Superior temporal gyrus (tissue), 1 donor: ENCODE data around the gene NCK1.

Source experiments
- DNase-seq: peaks from one replicate; pipeline ENCODE4 v3.0.0-alpha.2; 2016; ENCODE audit errors: extremely low spot score

The NCK1 gene

DNA sequence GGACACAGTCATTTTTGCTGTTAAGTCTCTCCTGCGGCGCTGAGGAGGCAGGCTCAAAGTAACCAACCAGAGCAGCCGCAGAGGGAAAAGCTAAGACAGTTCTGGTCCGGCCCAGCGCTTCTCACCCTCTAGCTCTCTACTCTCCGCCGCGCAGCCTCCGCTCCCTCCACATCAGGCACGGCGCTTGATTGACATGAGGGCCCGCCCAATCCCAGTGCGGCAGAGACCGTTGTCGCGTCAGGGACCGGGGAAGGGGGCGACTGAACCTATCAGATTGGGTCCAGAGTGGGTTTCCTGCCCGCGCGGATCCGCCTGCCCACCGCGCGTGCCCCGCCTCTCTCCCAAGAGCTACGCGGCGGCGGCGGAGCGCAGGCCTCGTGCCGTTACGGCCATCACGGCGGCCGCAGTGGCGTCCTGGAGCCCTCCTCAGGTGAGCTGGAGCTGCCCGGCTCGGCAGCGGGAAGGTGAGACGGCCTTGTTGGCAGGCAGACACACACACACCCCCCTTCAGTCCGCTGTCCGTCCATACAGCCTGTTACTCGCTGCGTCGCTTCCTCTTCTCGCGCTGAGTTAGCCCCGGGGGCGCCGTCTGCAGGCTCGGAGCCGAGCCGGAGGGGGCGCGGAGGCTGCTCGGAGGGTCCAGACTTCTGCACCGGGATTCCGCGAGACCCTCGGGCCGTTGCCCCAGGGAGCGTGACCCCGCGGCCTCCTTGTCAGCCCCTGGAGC lies at the start of gene NCK1:
Gene NCK1, plus strand, starts transcription at position 319 of the 727 bp plus-strand sequence. CDS start 65,794 bp downstream, outside the sequence.
- DNase-seq: peak; percentile 99

DNA sequence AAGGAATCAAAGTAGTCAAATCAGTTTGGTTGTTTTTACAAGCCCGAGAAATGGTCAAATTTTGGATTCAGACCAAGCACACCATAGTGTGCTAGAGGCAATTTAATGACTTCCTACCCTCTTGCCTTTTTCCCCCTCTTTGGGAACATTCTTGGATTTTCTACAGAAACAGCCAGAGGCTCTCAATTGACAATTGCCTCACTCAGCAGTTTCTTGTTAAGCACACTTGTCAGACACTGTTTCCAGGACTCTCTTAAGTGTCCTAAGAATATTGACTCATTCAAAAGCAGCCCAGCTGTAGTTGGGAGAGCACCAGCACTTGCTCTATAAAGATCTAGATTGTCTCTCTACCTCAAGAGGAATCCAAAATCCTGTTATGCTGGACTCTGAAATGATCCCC lies 44.6 kb upstream of the NCK1 start:
- peak; percentile 48 for DNase-seq

DNA sequence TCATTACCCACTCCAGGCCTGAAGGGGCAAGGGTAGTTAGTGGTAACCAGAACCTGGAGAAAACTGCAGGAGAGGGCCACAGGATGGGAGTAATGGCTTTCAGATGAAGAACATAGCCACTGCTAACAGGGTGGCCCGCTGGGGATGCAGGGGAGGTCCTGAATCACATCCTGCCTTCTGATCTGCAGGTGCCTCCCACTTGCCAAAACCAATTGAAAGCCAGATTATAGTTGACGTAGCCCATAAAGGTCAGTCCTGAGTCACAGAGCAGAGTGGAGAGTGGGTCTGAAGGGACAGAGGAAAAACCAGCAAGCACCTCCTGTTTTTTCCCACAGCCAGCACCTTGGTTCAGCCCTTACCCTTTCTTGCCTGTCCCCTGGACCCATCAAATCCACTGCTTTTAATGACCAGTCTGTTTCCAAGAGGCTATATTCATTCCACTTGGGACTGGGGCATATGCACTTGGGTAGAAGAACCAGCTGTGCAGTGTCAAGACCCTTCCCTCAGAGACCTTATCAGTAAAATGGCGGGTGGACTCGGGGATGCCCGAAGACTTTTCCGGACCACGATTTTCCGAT lies 43.7 kb upstream of the NCK1 start:
- no peak for DNase-seq

DNA sequence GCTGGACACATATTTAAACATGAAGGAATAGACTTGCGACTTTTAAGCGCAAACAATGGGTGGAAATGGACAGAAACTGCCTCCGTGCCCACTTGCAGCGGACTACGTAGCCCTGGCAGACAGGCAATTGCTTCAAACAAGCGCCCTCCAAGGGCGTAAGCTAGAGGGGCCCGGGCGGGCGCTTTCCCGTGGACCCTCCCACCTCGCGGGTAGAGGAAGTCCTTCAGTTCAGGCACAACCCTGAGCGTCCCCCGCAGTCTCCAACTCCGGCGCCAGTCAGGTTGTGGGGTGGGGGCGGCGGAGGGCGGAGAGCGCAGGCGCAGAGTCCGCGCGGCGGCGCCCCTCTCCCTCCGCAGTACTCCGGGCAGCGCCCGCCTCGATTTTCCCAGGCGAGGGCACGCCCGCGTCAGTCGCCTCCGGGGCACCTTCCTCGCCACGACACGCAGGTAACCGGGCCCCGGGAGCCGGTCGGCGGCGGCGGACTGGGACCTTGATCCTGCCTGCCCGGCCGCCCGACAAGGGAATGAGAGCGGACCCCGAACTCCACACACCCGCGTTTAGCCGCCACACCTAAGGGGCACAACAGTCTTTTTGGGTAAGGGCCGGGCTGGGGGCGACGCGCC lies 43.1 kb upstream of the NCK1 start, which contains the start of gene SLC35G2:
Gene SLC35G2, plus strand, starts transcription at position 358 of the 623 bp plus-strand sequence. CDS start 35,335 bp downstream, outside the sequence.
- peak; percentile 42 for DNase-seq

DNA sequence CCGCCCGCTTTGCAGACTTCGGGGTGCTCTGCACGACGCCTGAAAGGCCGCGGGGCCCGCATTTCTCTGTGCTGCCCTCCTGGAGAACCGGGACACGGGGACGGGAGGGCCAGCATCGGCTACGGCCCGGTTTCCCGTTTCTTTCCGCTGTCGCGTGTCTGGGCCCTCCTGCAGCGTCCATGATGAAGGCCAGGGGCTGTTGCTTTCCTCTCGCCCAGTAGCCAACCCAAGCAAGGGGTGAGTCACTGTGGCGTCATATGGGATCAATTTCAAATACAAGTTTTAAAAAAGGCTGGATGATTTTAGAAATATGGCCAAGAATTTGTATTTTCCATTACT lies 42.6 kb upstream of the NCK1 start:
- DNase-seq: no peak

DNA sequence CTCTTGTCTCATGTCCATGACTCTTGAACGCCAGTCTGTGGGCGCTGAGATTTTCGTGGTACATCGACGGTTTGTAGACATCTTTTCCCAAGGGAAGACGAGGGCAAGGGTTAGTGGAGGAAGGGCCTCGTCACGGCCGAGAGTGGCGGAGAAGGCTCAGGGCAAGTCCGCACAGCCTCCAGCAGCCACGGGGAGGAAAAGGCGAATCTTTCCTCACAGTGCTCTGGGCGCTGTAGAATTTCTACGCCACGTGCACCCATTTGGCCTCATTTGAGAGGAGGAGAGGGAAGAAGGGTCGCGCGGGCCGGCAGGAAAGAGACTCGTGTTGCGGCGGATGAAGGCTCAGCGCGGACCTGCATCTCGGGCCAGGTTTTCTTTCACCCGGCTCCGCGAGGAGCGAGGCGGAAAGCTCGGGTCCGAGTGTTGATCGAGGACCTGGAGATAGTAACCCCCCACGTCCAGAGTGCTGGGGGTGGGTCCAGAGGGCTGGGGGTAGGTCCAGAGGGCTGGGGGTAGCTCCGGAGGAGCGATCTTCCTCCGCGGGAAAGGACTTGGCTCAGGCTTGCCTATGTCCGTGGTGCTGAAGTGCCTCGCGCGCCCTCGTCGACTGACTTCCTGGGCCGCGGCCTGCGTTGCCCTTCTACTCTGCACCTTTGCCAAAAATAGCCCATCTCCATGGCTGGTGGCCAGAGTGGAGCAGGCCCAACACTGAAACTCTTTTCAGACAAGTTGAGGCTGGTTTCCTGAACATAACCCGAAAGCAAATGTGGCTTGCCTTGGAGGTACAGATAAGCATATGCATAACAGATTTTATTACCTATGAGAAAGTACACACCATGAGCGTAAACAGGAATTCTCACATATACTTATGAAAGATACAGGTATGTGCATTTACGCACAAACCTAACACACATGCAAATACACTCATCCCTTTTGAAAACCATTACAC lies 42.0 kb upstream of the NCK1 start:
- DNase-seq: peak; percentile 53

DNA sequence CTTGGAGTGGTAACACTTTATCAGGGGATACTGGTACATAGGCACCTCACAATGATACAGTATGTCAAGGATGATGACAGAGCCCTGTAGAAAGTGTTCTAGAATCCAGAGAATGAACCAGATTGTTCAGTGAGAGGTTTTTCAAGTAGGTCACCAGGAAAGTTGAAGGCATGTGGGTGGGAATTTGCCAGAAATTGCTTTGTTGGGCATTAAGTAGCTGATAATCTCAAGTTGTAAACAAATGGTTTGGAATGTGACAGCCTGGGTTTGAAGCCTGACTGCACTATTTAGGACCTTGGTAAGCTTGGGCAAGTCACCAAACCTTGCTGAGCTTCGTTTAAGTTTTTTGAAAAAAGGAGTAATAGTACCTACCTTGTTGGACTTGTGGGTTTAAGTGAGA lies 30.5 kb upstream of the NCK1 start:
- no peak for DNase-seq

DNA sequence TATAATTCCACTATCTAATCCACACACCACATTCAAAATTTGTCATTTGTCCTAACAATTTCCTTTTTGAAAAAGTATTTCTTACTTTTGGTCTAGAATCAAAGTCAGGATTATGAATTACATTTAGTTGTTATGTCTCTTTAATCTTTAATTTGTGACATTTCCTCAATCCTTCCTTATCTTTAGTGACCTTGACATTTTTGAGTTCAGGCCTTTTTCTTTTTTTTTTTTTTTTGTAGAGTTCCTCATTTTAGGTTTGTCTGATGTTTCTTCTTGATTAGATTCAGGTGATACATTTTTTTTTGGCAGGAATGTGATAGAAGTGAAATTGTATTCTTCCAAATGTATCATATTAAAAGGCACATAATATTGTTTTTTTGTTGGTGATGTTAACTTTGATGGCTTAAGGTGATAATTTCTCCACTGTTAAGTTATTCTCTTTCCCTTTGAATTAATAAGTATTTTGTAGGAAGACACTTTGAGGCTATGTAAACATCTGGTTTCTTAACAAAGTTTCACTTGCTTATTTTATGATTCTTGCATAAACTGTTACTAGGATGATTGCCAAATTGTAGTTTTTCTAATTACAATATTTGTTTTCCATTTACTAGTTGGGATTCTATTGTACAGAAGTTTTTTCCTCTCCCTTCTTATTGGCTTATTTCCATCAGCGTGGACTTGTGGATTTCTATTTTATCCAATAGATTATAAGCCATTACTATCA lies 26.8 kb upstream of the NCK1 start:
- no peak for DNase-seq

DNA sequence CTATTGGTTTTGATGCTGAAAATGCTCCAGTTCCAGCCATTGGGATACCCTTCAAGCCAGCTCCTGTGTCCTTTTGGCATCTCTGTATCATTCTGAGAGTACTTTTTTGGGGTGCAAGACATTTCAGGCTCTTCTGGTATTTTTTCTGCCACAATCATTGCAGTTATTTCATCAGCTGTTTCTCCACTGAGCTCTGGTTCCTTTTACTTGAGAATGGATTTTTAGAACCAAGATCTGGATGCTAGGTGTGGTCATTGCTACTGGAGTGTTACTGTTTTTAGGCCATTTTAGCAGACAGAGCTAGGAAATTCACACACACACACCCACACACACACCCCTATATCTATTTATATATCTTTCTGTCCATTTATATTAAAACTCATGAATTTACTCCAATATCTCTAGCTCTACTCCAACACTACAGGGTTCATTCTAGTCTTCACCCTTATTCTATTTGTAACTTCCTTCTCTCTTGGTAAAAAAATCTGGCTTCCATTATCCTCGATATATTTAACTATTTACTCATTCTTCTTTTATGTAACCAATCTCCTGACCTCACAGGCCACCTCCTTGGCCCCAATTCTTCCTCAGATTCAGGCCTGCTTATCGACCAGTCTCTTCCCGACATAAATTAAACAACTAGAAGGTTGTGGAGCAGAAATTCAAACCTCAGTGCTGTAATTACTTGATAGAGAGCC lies 26.0 kb upstream of the NCK1 start:
- no peak for DNase-seq

DNA sequence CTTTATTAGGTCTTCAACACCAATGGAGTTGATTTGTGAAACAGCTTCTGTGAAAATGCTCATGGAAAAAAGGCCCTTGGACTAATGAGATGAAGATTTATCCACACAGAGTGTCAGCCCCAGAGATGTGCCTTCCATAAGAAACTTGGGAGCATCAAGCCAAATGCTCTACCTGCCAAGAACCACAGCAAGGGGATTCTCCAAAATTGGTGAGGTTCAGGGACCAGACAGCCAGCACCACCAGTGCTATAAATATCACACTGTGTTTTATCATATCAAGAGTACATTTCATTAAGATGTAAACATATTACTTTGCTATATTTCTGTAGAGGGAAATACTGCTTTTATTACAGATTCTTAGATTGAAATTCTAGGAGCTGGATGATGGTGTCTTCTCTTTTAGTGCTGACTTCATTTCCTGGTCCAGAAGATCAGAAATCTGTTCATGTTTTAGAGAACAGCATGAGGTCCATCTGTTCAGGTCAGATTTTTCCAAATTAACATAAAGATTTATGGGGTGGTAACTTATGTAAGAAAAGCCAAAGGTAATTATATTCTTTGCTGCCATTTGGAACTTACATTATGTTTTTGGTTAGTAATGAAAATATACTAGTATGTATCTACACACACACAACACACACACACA lies 25.4 kb upstream of the NCK1 start:
- no peak for DNase-seq

DNA sequence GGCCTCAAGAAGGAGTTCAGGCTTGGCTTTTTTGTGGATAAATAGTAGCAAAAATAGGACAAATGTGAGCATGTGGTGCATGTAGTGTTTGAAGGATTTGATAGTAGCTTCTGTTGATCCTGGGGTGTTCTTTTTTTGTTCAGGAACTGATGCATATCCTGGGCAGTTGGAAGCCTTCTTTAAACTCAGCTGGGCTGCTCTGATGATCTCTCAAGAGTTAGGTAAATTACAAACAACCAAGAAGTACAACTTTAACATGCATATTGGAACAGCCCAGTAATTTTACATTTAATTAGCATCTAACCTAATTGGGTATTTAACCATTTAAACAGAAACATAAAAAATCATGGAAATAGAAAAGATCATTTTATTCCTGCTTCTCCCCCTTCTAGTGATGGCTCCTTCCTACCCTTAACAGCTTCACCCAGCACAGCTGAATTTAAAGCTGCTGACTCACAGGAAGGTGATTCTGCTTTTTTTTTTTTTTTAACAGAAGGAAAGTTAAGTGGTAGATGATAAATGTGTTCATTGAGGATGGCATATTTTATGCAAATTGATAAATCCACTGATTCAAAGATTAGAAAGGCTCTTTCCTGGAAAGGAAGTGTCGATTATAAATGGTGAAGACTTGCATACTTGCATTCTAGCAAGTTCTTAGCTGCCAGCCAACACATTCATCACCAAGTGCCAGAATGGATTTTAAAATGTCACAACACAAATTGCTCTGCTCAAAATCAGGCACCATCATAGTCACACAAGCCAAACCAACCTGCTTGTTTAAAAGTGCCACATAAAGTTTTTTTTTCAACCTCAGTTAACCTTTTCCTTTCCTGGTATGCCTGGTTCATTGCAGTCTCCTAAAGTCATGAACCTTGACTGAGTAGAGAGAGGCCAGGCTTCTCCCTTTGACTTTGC lies 23.1 kb upstream of the NCK1 start:
- DNase-seq: peak; percentile 51

DNA sequence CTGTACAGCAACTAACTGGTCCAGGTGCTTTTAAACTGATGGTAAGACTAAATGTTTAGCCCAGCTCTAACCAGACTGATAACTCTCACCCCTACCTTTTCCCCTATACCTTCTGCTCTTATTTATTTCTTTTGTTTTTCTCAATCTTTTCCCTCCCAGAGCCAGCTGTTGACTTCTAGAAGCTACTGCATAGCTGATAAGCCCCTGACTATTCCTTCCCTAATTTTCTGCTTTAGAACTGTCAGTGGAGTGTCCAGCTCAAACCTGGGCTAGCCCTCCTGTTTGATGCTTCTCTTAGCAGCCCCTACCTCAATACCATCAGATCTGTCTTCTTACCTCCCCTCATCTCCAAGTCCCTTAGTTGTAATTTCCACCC lies 22.5 kb upstream of the NCK1 start:
- no peak for DNase-seq

DNA sequence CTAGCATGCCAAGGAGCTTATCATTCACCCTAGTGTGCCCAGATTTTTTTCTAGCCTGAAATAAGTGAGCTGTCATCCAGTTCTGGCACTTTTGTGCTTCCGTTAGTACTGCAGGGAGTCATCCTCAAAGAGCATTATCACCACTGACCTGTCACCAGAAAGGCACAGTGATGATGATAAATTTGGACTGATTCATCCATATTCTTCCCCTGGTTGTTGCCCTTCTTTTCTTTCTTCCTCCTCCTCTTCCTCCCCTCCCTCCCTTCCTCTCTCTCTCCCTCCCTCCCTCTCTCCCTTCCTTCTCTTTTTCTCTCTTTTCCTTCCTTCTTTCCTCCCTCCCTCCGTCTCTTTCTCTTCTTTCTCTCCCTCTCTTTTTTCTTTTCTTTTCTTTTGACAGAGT lies 21.8 kb upstream of the NCK1 start:
- no peak for DNase-seq

DNA sequence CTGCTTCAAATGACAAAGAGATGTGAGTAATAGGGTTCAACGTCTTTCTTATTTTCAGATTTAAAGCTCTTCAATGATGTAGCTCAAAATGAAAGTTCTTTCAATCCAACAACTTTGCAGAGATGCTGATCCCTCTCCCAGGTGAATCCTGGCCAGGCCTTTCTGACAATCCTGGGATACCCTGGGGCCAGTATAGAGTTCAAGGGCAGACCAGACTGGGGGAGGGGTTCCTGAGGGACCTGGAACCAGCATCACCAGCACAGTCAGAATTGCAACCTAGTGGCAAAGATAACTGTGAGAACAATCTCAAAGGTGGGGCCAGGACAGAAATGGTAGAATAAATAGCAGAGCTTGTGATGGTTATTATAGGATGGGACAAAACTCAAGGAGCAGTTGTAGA lies 19.7 kb upstream of the NCK1 start:
- no peak for DNase-seq

DNA sequence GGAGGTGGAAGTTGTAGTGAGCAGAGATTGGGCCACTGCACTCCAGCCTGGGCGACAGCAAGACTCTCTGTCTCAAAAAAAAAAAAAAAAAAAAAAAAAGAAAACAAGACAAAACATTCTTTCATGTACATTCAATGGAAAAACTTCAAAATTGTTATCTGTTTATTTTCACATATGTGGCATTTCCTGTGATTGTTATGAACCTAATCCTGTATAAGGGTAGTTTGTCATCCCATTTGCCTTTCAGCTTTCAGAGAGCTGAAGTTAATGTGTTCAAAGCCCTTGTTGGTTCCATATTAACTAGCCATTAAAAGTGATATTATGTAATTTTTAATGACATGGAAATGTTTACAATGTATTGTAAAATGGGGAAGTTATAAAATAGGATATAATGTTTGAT lies 17.3 kb upstream of the NCK1 start:
- DNase-seq: no peak

DNA sequence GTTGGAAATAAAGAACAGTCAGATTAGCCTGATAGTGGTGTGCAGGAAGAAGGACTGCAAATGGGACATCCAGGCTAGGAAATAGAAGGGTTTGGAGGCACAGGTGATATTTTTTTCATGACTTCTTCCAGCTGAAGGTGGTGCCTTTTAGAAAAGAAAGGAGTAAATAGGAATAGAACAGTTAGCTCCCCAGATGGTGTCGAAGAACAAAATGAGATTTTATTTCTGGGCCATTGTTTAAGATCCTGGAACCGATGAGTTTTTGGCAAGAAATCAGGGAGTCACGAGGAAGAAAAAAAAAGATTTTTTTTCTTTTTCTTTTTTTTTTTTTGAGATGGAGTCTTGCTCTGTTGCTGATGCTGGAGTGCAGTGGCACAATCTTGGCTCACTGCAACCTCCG lies 9.8 kb upstream of the NCK1 start:
- DNase-seq: no peak

DNA sequence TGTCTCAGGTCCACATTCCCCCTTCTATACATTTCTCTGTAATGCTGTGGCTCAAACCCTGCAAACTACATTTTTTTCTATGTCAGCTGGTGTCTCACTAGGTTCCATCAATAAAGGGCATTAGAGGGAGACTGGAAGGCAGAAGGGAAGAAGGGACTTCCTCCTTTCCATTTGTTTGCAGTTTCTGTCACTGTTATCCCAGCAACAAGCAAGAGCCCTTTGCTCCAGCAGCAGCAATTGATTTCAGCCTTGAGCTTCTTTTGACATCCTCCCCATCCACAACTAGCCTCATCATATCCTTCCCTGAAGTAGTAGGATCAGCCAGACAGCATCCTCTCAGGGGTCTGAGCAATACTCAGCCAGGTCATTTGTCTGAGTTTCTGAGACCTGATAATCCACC lies 5.3 kb upstream of the NCK1 start:
- DNase-seq: no peak

DNA sequence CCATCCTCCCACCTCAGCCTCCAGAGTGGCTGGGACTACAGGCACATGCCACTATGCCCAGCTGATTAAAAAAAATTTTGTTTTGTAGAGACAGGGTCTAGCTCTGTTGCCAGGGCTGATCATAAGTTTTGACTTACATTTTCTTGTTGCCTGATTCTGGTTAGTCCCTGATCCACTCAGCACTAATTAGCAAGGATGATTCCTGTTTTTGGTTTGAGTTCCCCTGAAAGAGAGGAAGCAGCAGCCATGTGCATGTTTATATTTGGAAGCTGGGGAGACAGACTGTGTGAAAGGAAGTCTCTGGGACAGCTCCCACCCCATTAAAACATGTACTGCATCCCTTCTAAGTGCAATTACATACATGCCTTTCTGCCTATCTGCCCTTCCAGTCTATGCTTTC lies 3.6 kb upstream of the NCK1 start:
- peak; percentile 22 for DNase-seq

DNA sequence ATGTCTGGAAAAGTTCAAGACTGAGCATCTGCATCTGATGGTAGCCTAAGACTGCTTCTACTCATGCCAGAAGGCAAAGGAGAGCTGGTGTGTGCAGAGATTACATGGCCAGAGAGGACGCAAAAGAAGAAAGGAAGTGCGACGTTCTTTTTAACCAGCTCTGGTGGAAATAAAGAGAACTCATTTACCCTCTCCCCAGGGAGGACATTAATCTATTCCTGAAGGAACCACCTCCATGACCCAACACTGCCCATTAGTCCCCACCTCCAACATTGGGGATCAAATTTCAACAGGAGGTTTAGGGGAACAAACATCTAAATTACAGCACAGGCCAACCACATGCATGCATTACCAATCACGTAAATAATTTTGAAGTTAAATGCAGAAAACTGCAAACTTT lies 1.5 kb upstream of the NCK1 start:
- DNase-seq: no peak
